Uterus (tissue), 2 donors: Measurements from ENCODE around the gene ZIC4.

Source experiments
- POLR2A ChIP-seq, 2 donors: fragments of 450-650 bp; IDR thresholded peaks; one replicate each; pipeline ENCODE4 v1.6.1; 2016; ENCODE audit warnings: antibody characterized with exemption in 2 of 2, mild to moderate bottlenecking in 1 of 2, moderate library complexity in 1 of 2
- TF ChIP-seq, protein P1 (sequence below), 4 experiments: fragments of 200-600 bp in 2 of 4; fragments of 450-650 bp in 2 of 4; sonication (generic) in 2 of 4; IDR thresholded peaks; one replicate each; pipeline ENCODE4 v1.5.1; 2016 to 2019; ENCODE audit warnings: antibody characterized with exemption in 4 of 4, mild to moderate bottlenecking in 2 of 4, moderate library complexity in 1 of 4

DNA sequence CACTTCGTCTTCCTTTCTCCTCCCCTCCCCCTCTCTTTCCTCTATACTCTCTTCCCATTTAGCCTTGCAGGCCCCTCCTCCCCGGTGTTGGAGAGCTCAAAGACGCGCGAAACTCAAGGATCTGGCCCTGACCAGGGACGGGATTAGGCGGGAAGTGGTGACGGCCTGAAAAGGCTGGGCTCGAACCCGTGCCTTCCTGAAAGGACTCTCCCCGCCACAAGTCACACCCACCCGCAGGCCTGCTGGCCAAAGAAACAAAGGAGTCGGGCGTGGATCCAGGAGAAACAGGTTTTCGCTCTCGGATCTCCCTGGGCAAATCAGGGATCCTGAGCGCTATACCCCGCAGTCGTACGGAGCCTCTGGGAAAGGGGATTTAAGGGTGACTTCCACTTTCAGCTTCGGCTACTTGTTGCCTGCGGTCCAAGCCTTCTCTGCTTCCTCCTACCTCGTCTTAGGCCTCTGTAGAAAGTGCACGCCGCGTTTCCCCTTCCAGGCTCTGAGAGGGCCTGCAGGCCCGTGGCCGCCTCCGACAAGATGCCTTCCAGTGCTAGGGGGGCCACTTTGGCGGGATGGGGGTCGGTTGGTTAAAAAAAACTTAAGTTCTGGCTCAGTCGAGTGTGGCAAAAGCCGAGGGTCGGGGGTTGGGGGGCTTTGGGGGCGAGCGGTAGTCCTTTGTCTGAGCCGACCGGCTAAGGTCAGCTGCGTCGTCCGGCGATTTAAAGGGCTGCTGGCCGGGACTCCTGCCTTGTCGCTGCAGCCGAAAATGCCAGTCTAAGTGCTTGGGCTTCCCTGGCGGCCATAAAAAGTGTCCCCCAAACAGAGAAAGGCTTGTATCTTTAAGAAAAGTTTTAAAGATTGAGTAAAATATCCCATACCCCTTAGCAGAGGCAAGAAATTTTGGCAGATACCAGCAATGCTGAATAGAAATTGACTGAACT lies 8.2 kb downstream of the ZIC4 start:
- TF ChIP-seq, protein P1, sequence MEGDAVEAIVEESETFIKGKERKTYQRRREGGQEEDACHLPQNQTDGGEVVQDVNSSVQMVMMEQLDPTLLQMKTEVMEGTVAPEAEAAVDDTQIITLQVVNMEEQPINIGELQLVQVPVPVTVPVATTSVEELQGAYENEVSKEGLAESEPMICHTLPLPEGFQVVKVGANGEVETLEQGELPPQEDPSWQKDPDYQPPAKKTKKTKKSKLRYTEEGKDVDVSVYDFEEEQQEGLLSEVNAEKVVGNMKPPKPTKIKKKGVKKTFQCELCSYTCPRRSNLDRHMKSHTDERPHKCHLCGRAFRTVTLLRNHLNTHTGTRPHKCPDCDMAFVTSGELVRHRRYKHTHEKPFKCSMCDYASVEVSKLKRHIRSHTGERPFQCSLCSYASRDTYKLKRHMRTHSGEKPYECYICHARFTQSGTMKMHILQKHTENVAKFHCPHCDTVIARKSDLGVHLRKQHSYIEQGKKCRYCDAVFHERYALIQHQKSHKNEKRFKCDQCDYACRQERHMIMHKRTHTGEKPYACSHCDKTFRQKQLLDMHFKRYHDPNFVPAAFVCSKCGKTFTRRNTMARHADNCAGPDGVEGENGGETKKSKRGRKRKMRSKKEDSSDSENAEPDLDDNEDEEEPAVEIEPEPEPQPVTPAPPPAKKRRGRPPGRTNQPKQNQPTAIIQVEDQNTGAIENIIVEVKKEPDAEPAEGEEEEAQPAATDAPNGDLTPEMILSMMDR (IDR thresholded peaks at IDR 0.05): no peak
- no peak for TF ChIP-seq POLR2A (IDR thresholded peaks at IDR 0.05)
